Measurements from ENCODE around the gene ZBTB21.
"Not testable (repeated sequence)": the region's sequence is repeated elsewhere in the genome, so short reads cannot be mapped to it uniquely, and the experiment has no call there.

ZBTB21 gene

GRCh38 chr21:41950941-41951351, 59.2 kb downstream of the ZBTB21 start:
- DNase-seq, result no peak

DNA sequence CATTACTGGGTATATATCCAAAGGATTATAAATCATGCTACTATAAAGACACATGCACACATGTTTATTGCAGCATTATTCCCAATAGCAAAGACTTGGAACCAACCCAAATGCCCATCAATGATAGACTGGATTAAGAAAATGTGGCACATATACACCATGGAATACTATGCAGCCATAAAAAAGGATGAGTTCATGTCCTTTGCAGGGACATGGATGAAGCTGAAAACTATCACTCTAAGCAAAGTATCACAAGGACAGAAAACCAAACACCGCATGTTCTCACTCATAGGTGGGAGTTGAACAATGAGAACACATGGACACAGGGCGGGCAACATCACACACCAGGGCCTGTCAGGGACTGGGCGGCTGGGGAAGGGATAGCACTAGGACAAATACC, 60.5 kb downstream of the ZBTB21 start:
- not testable (repeated sequence) for DNase-seq

DNA sequence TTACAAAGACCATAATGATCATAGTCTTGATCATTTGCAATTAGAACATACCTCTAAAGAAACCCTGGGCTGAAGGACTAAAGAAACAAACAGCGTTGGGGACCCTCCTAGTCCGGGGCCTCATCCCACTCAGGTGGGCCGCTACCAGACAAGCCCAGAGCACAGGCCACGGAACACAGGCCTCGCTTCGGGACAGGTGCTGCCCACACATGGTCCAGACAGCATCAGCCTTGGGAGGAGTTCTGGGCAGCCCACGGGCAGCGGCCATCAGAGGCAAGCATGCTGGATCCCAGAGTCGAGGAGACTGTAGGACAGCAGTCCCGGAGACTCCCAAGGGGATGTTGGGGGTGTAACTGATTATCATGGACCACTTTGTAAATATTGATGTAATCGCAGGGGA, 61.3 kb downstream of the ZBTB21 start:
- DNase-seq, result no peak

- DNase-seq, result no peak
Measured at GRCh38 chr21:41948078-41948895, 61.9 kb downstream of the ZBTB21 start.

DNA sequence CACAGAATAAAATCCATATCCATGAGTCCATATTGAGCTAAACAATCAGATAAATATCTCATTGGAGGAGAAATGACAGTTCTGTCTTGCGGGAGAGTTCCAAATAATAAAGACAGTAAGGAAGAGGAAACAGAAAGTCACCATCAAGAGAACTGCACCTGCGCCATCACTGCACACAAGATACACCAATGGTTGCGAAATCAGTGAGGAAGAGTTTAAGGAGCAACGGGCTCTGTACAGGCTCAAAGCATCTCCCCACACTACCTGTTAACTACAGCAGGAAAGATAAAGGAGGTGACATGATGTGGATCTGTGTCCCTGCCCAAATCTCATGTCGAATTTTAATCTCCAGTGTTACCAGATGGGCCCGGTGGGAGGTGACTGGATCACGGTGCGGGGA, 64.2 kb downstream of the ZBTB21 start:
- no peak for DNase-seq

GRCh38 chr21:41943851-41944250, 66.3 kb downstream of the ZBTB21 start:
- DNase-seq, result no peak

GRCh38 chr21:41942457-41942856, 67.7 kb downstream of the ZBTB21 start:
- no peak for DNase-seq

- no peak for DNase-seq
Measured at GRCh38 chr21:41941941-41942340, 68.2 kb downstream of the ZBTB21 start.

- DNase-seq, result no peak
Measured at GRCh38 chr21:41940431-41940830, 69.7 kb downstream of the ZBTB21 start.

DNA sequence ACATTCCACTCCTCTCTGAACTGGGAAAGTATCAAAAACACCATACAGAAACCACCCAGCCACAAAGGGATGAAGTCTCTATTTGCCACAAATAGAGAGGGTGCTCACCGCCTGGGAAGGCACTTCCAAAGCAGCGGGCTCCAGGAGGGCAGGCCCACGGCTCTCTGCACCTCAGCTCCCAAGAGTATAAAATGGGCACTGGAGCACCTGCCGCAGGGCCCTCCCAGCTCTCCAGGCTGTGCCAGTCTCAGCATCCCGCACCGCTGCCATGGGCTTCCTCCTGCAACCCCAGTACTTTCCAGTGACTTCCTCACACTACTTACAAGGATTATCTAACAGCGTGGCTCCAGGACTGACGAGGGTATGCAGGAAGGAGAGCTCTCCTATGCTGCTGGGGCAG, 70.8 kb downstream of the ZBTB21 start:
- no peak for DNase-seq

All from T-helper 9 cell (primary cell).